SKM-1 treated with dmso at 0.1 percent for 144 hours (cell line): ENCODE results near the gene COMP.
"Not testable (repeated sequence)": the region's sequence is repeated elsewhere in the genome, so short reads cannot be mapped to it uniquely, and the experiment has no call there.

Source experiments
- DNase-seq: peaks from one replicate; lab custom pipeline; 2025; ENCODE audit not compliant: unreplicated experiment; lab: John Stamatoyannopoulos, UW

Gene COMP

DNA sequence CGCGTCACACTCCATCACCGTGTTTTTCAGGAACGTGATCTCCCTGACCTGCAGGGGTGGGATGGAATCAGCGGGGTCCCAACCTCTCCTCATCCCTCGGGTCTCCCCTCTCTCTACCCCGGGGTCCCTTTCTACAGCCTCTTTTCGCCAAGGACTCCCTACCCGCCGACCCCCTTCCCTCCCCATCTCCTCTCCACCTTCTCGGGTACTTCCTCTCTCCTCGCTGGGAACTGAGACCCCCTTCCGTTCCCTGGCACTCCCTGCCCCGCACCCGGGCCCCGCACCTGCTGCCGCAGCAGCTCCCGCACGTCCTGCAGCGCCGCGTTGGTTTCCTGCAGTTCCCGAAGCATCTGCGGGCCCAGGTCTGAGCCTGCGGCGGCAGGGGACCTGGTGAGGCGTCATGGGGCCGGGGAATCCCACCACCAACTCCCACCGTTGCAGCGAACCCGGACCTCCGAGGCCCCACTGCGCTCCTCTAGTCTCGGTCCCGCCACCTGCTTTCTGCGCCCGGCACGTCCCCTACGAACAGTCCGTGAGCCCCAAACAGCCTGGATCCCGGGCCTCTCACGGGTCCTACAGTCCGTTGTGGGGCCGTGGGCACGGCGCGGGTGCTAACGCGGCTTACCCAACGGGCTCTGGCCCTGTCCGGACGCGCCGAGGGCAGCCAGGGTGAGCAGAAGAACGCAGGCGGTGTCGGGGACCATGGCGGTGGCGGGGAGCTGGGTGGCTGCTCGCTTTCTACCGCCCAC, at the start of gene COMP:
Gene COMP, minus strand, starts transcription at position 740 of the 749 bp plus-strand sequence. Its CDS starts 36 bp downstream, at position 704.
- DNase-seq = no peak

DNA sequence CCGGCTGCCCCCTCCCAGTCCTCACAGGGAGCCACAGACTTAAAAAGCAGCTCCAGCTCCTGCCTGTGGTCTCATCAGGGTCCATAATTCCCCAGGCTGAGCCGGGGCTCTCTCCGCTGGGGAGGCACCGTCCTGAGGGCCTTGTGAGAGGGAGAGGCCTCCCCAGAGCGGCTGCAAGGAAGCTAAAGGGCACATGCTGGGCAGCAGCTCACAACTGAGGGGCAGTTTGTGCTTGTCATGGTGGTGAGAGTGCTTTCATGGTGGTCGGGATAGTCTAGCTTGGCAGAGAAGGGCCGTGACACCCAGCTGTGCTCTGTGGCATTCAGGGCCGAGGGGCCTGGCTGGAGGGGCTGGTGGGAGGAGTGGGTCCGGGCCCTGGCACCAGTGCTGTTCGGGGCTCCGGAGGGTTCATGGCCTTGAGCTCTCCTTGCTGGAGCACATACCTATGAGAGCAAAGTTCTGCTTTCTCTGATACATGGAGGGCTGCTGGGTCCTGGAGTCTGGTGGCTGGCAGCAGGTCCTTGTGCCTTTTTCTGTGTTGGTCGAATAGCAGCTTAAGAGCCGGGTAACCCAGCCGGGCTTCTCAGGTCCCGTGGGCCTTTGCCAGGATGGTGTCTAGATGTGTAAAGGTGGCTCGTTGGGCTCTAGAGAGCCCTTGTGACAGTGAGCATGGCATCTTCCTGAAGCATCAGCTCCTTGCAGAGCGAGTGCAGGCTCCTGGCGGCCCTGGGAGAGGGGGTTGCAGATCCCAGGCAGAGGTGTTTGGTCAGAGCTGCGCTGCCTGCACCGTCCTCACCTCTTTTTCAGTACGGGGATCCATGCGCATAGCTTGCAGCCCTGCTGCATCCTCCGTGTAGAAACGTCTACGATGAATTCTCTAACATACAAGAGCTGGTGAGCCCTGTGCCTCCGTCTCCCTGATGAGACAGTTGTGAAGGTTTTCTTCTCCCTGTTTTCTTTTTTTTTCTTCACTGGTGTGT, 49.5 kb upstream of the COMP start:
- DNase-seq = no peak

DNA sequence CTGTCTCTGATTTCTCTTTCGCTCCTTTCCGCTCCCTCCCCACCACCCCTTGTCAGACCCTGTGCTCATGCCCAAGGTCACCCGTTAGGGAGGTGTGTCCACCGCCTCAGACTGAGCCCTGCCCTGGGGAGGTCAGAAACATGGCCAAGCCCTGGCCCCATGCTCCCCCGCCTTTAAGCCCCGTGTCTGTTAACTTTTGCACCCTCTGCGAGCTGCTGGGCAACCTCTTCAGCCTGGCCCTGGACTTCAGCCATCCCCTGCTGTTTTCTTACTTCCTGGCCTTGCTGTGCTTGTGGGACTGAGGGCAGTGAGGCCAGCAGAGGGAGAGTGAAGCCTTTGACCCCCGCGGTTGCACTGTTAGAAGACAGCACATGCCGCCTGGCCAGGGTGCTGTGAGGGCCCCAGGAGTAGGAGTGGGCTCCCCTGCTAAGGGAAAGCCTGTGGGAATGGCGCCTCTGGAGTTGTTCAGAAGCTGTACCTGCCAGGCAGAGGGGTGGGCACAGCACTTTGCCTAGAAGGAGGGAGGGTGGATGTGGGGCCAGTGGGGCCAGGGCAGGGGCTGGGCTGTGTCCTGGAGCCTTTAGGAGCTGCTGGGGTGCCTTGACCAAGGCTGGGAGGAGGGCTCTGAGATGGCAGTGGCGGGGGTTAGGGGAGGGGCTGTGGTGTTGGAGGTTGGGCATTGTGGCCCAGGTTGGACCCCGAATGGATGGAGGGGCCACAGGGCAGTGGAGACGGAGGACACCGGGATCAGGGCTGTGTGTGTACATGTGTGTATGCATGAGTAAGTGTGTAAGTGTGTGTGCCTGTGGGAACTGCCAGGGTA, 48.6 kb upstream of the COMP start:
- no peak for DNase-seq

DNA sequence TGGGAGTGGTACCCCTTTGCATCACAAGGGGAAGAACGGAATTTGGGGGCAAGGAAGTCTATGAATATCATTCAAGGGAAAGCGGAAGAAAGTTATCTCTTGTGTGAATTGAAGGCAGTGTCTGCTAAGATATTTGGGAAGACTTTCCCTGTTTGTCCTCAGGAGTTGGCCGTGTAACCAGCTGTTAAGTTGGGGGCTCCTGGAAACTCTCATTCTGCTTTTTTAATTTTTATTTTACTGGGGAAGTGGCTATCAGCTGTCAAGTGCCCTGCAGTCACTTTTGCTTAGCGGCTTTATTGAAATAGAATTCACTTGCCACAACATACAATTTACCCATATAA, 43.5 kb upstream of the COMP start:
- DNase-seq = no peak

DNA sequence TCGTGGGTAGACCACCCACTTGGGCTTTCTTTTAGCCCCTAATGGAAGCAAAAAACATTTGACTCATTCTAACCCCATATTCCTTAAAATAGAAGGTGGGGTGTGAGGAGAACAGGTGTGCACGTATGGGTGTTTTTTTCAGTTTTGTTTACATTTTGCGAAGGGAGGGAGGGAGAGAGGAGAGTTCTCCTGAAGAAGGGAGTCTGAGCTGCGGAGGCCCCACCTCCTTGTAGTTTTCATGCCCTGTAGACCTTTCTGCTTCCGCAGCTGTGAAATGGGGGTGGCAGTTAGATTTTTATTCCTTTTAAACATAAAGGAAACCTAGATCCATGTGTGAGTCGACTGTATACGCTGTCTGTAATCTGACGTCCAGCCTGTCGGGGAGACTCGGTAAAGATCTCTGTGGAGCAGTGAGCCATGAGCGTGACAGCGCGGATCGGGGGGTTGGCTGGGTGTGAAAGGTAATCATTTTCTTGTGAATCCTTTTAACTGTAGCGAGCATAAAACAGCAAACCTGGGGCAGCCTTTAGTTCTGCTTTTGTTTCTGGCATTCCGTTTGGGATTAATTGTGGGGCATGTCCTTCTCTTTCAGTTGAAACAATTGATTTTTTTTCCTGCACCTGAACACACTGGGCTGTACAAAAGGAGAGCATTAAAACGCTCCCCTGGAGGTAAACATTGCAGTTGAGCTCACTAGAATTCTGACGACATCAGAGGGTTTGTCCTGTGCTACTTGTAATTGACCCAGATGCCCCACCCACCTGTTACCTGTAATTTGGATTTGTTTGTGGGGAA, 42.9 kb upstream of the COMP start:
- no peak for DNase-seq

DNA sequence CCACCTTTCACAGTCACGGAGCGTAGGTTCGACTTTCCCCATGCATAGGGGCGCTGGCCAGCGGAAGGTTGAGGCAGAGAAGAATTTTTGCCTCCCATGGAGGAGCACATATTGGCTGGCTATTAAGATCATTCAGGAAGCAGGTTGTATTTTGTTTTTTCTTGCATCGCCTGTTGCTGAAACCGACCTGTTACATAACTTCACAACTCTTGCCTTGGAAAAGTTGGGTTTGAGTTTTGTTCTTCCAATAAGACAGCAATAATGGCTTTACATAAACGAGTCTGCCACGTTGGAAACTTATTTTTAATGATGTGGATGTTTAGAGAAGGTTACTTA, 42.0 kb upstream of the COMP start:
- no peak for DNase-seq

DNA sequence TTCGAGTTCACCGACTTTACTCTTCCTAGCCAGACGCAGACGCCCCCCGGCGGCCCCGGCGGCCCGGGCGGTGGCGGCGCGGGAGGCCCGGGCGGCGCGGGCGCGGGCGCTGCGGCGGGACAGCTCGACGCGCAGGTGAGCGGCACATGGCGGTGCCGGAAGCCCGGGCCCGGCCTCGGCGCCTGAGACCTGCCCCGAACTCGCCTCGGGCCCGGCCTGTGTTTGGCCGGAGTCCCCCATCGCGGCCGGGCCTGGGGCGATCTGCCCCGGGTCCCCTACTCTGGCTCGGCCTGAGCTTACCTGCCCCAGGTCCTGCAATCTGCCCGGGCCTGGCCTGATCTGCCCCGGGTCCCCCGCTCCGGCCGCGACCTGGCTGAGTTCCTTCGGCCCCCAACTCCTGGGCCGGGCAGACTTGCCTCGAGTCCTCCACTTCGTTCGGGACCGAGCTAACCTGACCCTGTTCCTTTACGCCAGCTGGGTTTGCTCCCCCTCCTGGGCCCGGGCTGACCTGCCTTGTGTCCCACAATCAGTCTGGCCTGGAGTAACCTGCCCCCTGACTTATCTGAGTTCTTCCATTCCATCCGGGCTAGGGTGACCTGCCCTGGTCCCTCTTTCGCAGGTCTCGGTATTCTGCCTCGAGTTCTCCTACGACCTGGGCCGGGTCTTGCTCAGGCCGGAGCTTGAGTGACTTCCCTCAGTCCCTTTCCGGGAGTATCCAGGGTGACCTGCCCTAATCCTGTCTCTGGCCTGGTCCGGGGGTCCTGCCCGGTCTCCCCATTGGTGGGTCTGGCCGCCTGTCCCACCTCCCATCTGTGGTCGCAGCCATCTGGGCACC, 41.4 kb upstream of the COMP start:
- DNase-seq = peak; percentile 12

DNA sequence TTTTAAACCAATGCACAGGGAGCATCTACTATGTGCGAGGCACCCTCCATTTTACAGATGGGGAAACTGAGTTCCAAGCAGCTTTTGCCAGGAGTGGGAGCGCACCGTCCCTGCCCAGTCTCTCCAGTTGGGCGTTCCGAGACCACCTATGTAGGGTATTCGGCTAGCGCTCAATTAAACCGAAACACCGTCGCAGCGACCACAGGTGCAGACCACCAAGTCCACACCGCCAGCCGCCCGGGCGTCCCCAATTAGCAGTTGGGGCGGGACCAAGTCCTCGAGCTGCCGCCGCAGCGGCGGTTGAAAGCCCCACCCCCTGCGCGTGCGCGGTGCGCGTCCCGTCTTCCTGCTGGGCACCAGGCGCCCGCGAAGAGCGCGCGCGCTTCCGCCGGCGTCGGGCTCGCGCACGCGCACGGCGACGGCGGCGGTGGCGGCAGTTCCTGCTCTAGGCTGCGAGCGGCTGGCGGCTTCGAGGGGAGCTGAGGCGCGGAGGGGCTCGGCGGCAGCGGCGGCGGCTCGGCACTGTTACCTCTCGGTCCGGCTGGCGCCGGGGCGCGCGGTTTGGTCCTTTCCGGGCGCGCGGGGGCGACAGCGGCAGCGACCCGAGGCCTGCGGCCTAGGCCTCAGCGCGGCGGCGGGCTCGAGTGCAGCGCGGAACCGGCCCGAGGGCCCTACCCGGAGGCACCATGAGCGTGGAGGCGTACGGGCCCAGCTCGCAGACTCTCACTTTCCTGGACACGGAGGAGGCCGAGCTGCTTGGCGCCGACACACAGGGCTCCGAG, 40.6 kb upstream of the COMP start, which contains the start of gene UPF1:
Gene UPF1, plus strand, starts transcription at position 436 of the 782 bp plus-strand sequence. Its CDS starts 251 bp downstream, at position 687.
- DNase-seq = peak; percentile 89

DNA sequence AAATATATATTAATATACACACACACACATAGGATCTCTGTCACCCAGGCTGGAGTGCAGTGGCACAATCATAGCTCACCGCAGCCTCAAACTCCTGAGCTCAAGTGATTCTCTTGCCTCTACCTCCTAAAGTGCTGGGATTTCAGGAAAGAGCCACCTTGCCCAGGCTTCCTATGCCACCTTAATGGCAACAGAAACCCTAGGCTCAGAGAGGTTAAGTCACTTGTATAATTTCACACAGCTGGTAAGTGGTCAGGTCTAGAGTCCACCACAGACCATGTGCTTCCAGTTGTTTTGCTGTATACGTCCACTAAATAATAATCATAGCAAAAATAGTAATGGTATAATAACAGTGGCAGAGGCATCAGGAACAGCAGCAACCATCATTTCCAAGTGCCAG, 39.4 kb upstream of the COMP start:
- DNase-seq = no peak

DNA sequence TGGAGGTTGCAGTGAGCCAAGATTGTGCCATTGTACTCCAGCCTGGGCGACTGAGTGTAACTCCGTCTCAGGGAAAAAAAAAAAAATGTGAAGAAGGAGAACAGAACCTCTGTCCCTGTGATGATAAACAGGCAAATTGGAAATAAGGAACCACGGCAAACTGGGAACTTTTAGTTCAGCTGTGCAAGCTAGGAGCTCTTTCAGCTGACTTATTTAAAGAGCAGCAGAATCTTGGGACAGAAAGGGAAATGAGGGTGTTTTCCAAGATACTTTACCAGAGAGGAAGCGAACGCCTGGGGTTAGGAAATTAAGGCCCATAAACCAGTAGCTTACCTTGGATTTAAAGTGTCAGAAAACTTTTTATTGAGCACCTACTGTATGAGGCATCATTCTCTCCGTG, 37.7 kb upstream of the COMP start:
- DNase-seq = no peak

DNA sequence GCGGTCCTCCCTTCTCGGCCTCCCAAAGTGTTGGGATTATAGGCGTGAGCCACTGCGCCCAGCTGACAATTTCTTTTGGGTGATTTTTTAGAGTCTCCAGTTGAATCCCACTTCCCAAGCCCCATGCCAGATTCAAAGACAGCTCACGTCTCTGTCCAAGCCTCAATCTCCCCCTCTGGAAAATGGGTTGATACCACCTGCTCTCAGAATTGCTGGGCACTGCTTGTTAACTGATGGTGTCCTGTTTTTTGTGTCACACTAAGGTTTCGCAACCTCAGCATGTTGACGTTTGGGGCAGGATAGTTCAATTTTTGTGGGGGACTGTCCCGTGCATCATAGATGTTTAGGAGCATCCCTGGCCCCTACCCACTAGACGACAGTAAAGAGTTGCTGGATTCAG, 26.5 kb upstream of the COMP start:
- no peak for DNase-seq

DNA sequence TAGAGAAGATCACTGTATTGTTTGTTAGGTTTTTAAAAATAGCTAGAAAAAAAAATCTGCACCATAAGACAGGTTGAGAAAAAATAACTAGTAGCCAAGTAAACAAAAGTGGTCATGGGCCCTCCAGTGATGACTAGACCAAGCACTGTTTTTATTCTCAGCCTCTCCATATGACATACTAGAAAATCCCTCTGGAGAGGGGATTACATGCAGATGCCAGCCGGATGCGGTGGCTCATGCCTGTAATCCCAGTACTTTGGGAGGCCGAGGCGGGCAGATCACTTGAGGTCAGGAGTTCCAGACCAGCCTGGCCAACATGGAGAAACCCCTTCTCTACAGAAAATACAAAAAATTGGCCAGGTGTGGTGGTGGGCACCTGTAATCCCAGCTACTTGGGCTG, 25.5 kb upstream of the COMP start:
- not testable (repeated sequence) for DNase-seq

DNA sequence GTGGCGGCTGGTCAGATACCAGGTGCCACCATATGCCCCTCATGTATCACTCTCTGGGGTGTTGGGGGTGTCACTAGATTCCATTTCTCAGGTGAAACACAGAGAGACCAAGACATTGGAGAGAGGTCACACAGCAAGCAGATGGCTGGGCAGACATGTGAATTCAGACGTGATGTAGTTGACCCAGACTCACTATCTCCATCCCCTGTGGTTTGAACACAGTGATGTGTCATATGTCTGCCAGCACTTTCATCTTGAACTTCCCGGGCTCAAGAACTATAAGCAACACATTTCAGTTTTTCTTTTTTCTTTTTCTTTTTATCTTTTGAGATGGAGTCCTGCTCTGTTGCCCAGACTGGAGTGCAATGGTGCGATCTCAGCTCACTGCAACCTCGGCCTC, 24.6 kb upstream of the COMP start:
- DNase-seq = no peak

DNA sequence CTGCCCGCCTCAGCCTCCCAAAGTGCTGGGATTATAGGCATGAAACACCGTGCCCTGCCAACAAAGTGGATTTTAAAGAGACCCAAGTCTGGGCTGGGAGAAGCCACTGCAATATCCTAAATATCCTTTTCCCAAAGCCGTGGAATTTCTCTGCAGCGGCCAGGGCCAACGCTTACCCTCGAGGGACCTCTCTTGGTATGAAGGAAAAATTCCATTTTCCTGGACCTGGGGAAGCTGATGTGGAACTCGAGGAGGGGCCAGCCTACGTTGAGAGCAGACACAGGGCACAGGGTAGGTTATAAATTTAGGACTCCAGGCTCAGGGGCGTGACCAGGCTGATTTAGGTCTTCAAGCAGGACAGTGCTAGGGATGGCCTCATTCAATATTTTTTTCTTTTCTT, 23.0 kb upstream of the COMP start:
- no peak for DNase-seq

DNA sequence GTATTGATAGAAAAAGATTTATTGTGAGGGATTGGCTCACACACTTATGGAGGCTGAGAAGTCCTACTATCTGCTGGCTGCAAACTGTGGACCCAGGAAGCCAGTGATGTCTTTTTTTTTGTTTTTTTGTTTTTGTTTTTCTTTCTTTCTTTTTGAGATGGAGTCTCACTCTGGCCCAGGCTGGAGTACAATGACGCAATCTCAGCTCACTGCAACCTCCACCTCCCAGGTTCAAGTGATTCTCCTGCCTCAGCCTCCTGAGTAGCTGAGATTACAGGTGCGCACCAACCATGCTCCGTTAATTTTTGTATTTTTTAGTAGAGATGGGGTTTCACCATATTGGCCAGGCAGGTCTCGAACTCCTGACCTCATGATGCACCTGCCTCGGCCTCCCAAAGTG, 20.5 kb upstream of the COMP start:
- not testable (repeated sequence) for DNase-seq

DNA sequence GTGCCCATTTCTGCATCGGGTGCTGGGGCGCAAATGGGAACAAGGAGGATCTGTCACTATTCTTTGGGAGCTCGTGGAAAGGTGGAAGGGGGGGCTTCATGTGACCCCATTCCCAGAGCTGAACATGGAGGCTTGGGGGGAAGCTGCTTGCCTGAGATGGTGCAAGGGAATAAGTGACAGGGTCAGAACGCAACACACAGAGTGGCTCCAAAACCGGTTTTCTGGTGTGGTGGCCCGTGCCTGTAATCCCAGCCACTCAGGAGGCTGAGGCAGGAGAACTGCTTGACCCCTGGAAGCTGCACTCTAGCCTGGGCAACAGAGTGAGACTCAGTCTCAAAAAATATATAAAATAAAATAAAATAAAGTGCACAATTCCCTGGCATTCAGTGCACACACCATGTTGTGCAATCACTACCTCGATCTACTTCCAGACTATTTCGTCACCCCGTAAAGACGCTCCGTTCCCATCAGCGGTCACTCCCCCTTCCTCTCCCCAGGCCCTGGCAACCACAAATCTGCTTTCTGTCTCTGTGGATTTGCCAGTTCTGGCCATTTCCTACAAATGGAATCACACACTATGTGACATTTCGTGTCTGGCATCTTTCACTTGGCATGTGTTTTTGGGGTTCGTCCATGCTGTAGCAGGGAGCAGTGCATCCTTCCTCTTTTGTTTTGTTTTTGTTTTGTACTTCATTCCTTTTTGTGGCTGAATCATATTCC, 18.2 kb upstream of the COMP start:
- peak; percentile 72 for DNase-seq

DNA sequence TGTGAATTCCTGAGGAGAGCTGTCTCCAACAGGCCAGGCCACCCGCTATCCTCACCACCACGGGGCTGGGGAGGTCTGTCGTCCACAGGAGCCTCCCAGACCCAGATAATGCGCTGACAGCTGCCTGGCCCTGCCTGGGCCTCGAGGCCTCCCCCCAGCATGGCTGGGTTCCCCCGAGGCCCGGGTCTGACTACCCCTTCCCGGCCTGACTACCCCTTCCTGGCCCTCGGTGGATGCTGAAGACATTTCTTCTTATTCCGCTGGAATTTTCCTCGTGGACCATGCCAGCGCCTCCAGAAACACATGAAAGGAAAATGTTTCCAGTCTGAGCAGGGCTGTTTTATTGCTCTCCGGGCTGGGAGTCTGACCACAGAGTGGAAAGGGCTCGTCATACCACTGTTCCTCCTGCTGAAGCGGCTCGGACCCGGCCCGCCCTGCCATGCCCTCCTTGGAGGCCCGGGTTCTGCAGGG, 16.8 kb upstream of the COMP start:
- DNase-seq = no peak

DNA sequence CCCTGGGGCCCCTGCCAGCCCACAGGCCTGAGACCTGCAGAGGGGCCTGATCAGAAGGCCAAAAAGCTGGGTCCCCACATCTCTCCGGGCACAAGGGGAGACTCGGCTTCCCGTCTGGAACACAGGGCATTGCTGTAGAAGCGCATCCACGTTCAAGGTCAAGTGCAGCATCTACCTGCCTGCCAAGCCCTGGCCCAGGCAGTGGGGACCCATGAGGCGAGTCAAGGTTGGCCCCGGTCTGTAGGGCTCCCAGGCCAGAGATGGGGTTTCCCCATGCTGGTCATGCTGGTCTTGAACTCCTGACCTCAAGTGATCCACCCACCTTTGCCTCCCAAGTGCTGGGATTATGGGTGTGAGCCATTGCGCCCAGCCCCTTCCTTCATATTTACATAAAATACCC, 13.5 kb upstream of the COMP start:
- no peak for DNase-seq
